Smooth muscle cell (in vitro differentiated cells): Measurements from ENCODE around the gene FAM163B. TPM values are rescaled to one million over a fixed set of nuclear protein-coding genes. Genes with fewer than 3 reads are reported as not detected.
A peak's percentile ranks its signal among the peaks of the same experiment; 100 is the strongest.

Source experiments
- DNase-seq: peaks from one replicate; lab custom pipeline; 2025; ENCODE audit not compliant: unreplicated experiment; lab: John Stamatoyannopoulos, UW
- H2AFZ ChIP-seq: fragments of 200-600 bp; sonication (generic); 2 replicates; pipeline ENCODE4 v1.6.0; 2016; ENCODE audit warnings: antibody characterized with exemption, low read depth, mild to moderate bottlenecking
- H3F3A ChIP-seq: fragments of 200-600 bp; sonication (generic); 2 replicates; pipeline ENCODE4 v1.6.0; 2017; ENCODE audit warnings: antibody characterized with exemption, low read depth
- H3K27ac ChIP-seq: fragments of 200-600 bp; sonication (generic); 2 replicates; pipeline ENCODE4 v1.5.1; 2016; ENCODE audit warnings: low read depth, mild to moderate bottlenecking
- H3K27me3 ChIP-seq: fragments of 200-600 bp; sonication (generic); 2 replicates; pipeline ENCODE4 v1.6.1; 2016; ENCODE audit warnings: low read depth, mild to moderate bottlenecking
- H3K36me3 ChIP-seq: fragments of 200-600 bp; sonication (generic); 2 replicates; pipeline ENCODE4 v1.5.1; 2016; ENCODE audit warnings: low read depth
- H3K4me1 ChIP-seq: fragments of 200-600 bp; sonication (generic); 2 replicates; pipeline ENCODE4 v1.5.1; 2016; ENCODE audit warnings: low read depth
- H3K4me2 ChIP-seq: fragments of 200-600 bp; sonication (generic); 2 replicates; pipeline ENCODE4 v1.6.0; 2016; ENCODE audit warnings: mild to moderate bottlenecking
- H3K4me3 ChIP-seq: fragments of 200-600 bp; sonication (generic); 2 replicates; pipeline ENCODE4 v1.5.1; 2016; ENCODE audit warnings: mild to moderate bottlenecking
- H3K79me2 ChIP-seq: fragments of 200-600 bp; sonication (generic); 2 replicates; pipeline ENCODE4 v1.6.0; 2016; ENCODE audit warnings: low read depth, mild to moderate bottlenecking
- H3K9ac ChIP-seq: fragments of 200-600 bp; sonication (generic); 2 replicates; pipeline ENCODE4 v1.6.0; 2016; ENCODE audit warnings: low read depth
- H3K9me3 ChIP-seq: fragments of 200-600 bp; sonication (generic); replicated peaks from 2 replicates; pipeline ENCODE4 v1.5.1; 2016; ENCODE audit warnings: low read depth
- H4K20me1 ChIP-seq: fragments of 200-600 bp; sonication (generic); 2 replicates; pipeline ENCODE4 v1.6.0; 2016; ENCODE audit warnings: low read depth
- CTCF ChIP-seq: fragments of 200-600 bp; sonication (generic); IDR thresholded peaks from 2 replicates; pipeline ENCODE4 v1.5.1; 2017; ENCODE audit warnings: borderline replicate concordance, mild to moderate bottlenecking, antibody characterized with exemption; ENCODE audit not compliant: insufficient read depth, poor library complexity, severe bottlenecking
- WGBS: methylation state at CpG from one replicate; pipeline ENCODE4 v1.1.7; 2016; ENCODE audit warnings: low lambda C conversion rate; 5-methylcytosine and 5-hydroxymethylcytosine counted together
- polyA plus RNA-seq: library from polyadenylated mRNA; unstranded; fragments of >200 nt; fragmentation: Nextera tagmentation; extraction: Ambion mirVana; gene quantifications from 2 replicates; pipeline ENCODE4 v1.2.1, GENCODE V29; 2016
- total RNA-seq: library from RNA; depleted of rRNA; stranded (reverse); fragments of >200 nt; gene quantifications from 2 replicates; pipeline ENCODE4 v1.2.3, GENCODE V29; 2014

FAM163B gene
- total and polyA plus RNA-seq, 2 experiments from 2014 or later = 0.49 to 3.4 TPM

GRCh38 chr9:133558191-133559126, 50.7 kb downstream of the FAM163B start:
- no peaks in the 10 kb centered on the region for H4K20me1 ChIP-seq
- peaks cover 20% of the 10 kb centered on the region for H3K4me1 ChIP-seq
- H3K79me2 ChIP-seq = no peaks in the 10 kb centered on the region
- H3K36me3 ChIP-seq = no peaks in the 10 kb centered on the region
- H3F3A ChIP-seq = peaks cover 4% of the 10 kb centered on the region
- WGBS = 3% methylated on average over 31 of the region's 31 CpGs
- no peaks in the 10 kb centered on the region for H3K9me3 ChIP-seq
- H3K27ac ChIP-seq = peak overlapping the region; percentile 86
- H3K27me3 ChIP-seq = no peaks in the 10 kb centered on the region
- H3K4me3 ChIP-seq = no peak overlapping the region
- peak; percentile 43 for DNase-seq
- peak overlapping the region; percentile 58 for H3K9ac ChIP-seq
- H3K4me2 ChIP-seq = peak overlapping the region; percentile 58
- H2AFZ ChIP-seq = peak overlapping the region; percentile 65
- no peak for TF ChIP-seq CTCF

GRCh38 chr9:133557581-133557980, 51.6 kb downstream of the FAM163B start:
- Histone ChIP-seq H3K27me3 (no peaks in the 10 kb centered on the region), H3K9me3 (no peaks in the 10 kb centered on the region), H3K36me3 (no peaks in the 10 kb centered on the region), H2AFZ (peak overlapping the region; percentile 65), H3K27ac (peak overlapping the region; percentile 86), H3K4me1 (peaks cover 16% of the 10 kb centered on the region), H3K79me2 (no peaks in the 10 kb centered on the region), H3K4me2 (peak overlapping the region; percentile 58), H3F3A (peaks cover 4% of the 10 kb centered on the region), H4K20me1 (no peaks in the 10 kb centered on the region), H3K4me3 (no peak overlapping the region), H3K9ac (no peak overlapping the region)
- TF ChIP-seq CTCF = no peak
- WGBS = 72% methylated on average over 9 of the region's 9 CpGs
- no peak for DNase-seq

- Histone ChIP-seq H3K27me3 (no peaks in the 10 kb centered on the region), H3K4me1 (peaks cover 16% of the 10 kb centered on the region), H3K9me3 (no peaks in the 10 kb centered on the region), H4K20me1 (no peaks in the 10 kb centered on the region), H3K4me2 (no peak overlapping the region), H3K4me3 (no peak overlapping the region), H3K27ac (no peak overlapping the region), H2AFZ (no peak overlapping the region), H3K9ac (no peak overlapping the region), H3K36me3 (no peaks in the 10 kb centered on the region), H3F3A (peaks cover 4% of the 10 kb centered on the region), H3K79me2 (no peaks in the 10 kb centered on the region)
- no peak for TF ChIP-seq CTCF
- DNase-seq = no peak
- WGBS = 94% methylated on average over 5 of the region's 5 CpGs
These were observed 52.8 kb downstream of the FAM163B start for GRCh38 chr9:133556354-133556753.

- H3K4me3 ChIP-seq = no peak overlapping the region
- 98% methylated on average over 8 of the region's 8 CpGs for WGBS
These were observed 54.5 kb downstream of the FAM163B start for GRCh38 chr9:133554729-133555128.

More at GRCh38 chr9:133554729-133555128, 54.5 kb downstream of the FAM163B start:
- H3K4me2 ChIP-seq = no peak overlapping the region
- DNase-seq = no peak
- H3K36me3 ChIP-seq = no peaks in the 10 kb centered on the region
- H3K9ac ChIP-seq = no peak overlapping the region
- H4K20me1 ChIP-seq = no peaks in the 10 kb centered on the region
- H3K27me3 ChIP-seq = no peaks in the 10 kb centered on the region
- peaks cover 2% of the 10 kb centered on the region for H3F3A ChIP-seq
- peaks cover 16% of the 10 kb centered on the region for H3K4me1 ChIP-seq
- TF ChIP-seq CTCF = no peak
- no peak overlapping the region for H2AFZ ChIP-seq
- no peak overlapping the region for H3K27ac ChIP-seq
- H3K79me2 ChIP-seq = no peaks in the 10 kb centered on the region
- no peaks in the 10 kb centered on the region for H3K9me3 ChIP-seq
